H1 (cell line): ENCODE data around the gene CD63. TPM values are rescaled to one million over a fixed set of nuclear protein-coding genes. Genes with fewer than 3 reads are reported as not detected.

Source experiments
- CTCF ChIA-PET: fragments of 300-600 bp; sonication (Branson Sonifier 250); formaldehyde crosslinking; loops from one replicate; lab custom pipeline; 2021; ENCODE audit not compliant: partially characterized antibody; lab: Charles Lee
- POLR2A ChIA-PET: fragments of 300-600 bp; sonication (Branson Sonifier 250); formaldehyde crosslinking; loops from one replicate; lab custom pipeline; 2021; ENCODE audit warnings: inconsistent platforms; ENCODE audit not compliant: partially characterized antibody; lab: Charles Lee
- DNase-seq, 2 experiments: peaks; one replicate each; pipeline versions ENCODE4 v3.0.0 to v3.0.0-alpha.2; 2010 to 2022; ENCODE audit warnings: low spot score in 2 of 2, low read depth in 1 of 2, mixed read lengths in 1 of 2
- FAIRE-seq: peaks from 2 replicates; lab custom pipeline; 2011; peaks lifted over from hg19 to GRCh38; lab: Jason Lieb, UNC
- H2AFZ ChIP-seq: 2 replicates; pipeline ENCODE4 v1.8.1; 2012; ENCODE audit warnings: low read length, inconsistent platforms
- H2AK5ac ChIP-seq: 2 replicates; pipeline ENCODE4 v1.6.1; 2013; ENCODE audit warnings: low read depth, low read length
- H2BK120ac ChIP-seq: replicated peaks from 2 replicates; pipeline ENCODE3; 2013; ENCODE audit warnings: low read depth, low read length, inconsistent platforms
- H2BK12ac ChIP-seq: 2 replicates; pipeline ENCODE4 v1.6.1; 2013; ENCODE audit warnings: low read depth, low read length
- H2BK15ac ChIP-seq: 2 replicates; pipeline ENCODE4 v1.6.1; 2013; ENCODE audit warnings: low read length
- H2BK20ac ChIP-seq: 2 replicates; pipeline ENCODE4 v1.6.1; 2013; ENCODE audit warnings: low read length
- H2BK5ac ChIP-seq: 2 replicates; pipeline ENCODE4 v1.6.1; 2013; ENCODE audit warnings: low read depth, low read length
- H3K14ac ChIP-seq: 2 replicates; pipeline ENCODE4 v1.6.1; 2013; ENCODE audit warnings: inconsistent platforms; ENCODE audit not compliant: insufficient read length
- H3K18ac ChIP-seq: 2 replicates; pipeline ENCODE4 v1.6.1; 2013; ENCODE audit warnings: low read length; ENCODE audit errors: extremely low read depth
- H3K23ac ChIP-seq: 2 replicates; pipeline ENCODE4 v1.6.1; 2013; ENCODE audit warnings: inconsistent platforms; ENCODE audit not compliant: insufficient read length
- H3K23me2 ChIP-seq: 2 replicates; pipeline ENCODE4 v1.6.1; 2013; ENCODE audit warnings: low read depth, low read length
- H3K27ac ChIP-seq: 2 replicates; pipeline ENCODE4 v1.6.1; 2011; ENCODE audit warnings: low read depth, low read length, inconsistent platforms
- H3K27me3 ChIP-seq, 4 experiments: replicated peaks in 1 of 4; 1 replicate in 1 of 4; 2 replicates in 3 of 4; pipeline versions ENCODE4 v1.6.1 to v1.8.1; 2011 to 2013; ENCODE audit warnings: low read length in 3 of 4, mild to moderate bottlenecking in 3 of 4, inconsistent platforms in 2 of 4, mixed read lengths in 2 of 4, moderate library complexity in 1 of 4; ENCODE audit not compliant: control insufficient read depth in 3 of 4, insufficient read depth in 3 of 4; ENCODE audit errors: extremely low read depth in 1 of 4
- H3K36me3 ChIP-seq, 4 experiments: 2 replicates each; pipeline versions ENCODE4 v1.6.1 to v1.8.1; 2011 to 2013; ENCODE audit warnings: mild to moderate bottlenecking in 4 of 4, low read length in 3 of 4, moderate library complexity in 2 of 4, control low read depth in 1 of 4, inconsistent platforms in 1 of 4; ENCODE audit not compliant: insufficient read depth in 4 of 4, control insufficient read depth in 2 of 4
- H3K4ac ChIP-seq: replicated peaks from 2 replicates; pipeline ENCODE3; 2013; ENCODE audit warnings: low read length, low read depth, mixed read lengths, inconsistent platforms; ENCODE audit not compliant: insufficient read length
- H3K4me1 ChIP-seq, 4 experiments: replicated peaks in 1 of 4; 1 replicate in 1 of 4; 2 replicates in 3 of 4; pipeline versions ENCODE4 v1.6.1 to v1.8.1; 2011 to 2013; ENCODE audit warnings: low read length in 3 of 4, inconsistent platforms in 2 of 4, mixed read lengths in 1 of 4; ENCODE audit not compliant: insufficient read depth in 4 of 4, control insufficient read depth in 3 of 4
- H3K4me2 ChIP-seq, 2 experiments: 2 replicates each; pipeline versions ENCODE4 v1.6.1 to v1.8.1; 2011 to 2013; ENCODE audit warnings: low read depth in 2 of 2, low read length in 2 of 2, control low read depth in 1 of 2, inconsistent platforms in 1 of 2, mild to moderate bottlenecking in 1 of 2; ENCODE audit not compliant: insufficient read depth in 1 of 2
- H3K4me3 ChIP-seq, 4 experiments: fragments of 200-600, 300-600 bp in 1 of 4; sonication (generic), shearing (Covaris generic), sonication (Bioruptor Twin) in 1 of 4; 2 replicates each; pipeline versions ENCODE4 v1.5.1 to v1.8.1; 2011 to 2016; ENCODE audit warnings: low read length in 4 of 4, low read depth in 3 of 4, control low read depth in 2 of 4, inconsistent platforms in 2 of 4, mild to moderate bottlenecking in 2 of 4, mixed read lengths in 1 of 4, moderate library complexity in 1 of 4; ENCODE audit not compliant: insufficient read depth in 2 of 4; ENCODE audit errors: extremely low read depth in 1 of 4
- H3K56ac ChIP-seq: replicated peaks from 2 replicates; pipeline ENCODE3; 2013; ENCODE audit warnings: low read depth, mild to moderate bottlenecking, mixed read lengths, low read length, inconsistent platforms; ENCODE audit not compliant: insufficient read length
- H3K79me1 ChIP-seq: 2 replicates; pipeline ENCODE4 v1.6.1; 2013; ENCODE audit warnings: low read depth, low read length, control low read depth
- H3K79me2 ChIP-seq, 2 experiments: 2 replicates each; pipeline versions ENCODE4 v1.6.1 to v1.8.1; 2012 to 2013; ENCODE audit warnings: low read length in 2 of 2, mild to moderate bottlenecking in 2 of 2, inconsistent platforms in 1 of 2; ENCODE audit not compliant: insufficient read depth in 2 of 2, control insufficient read depth in 1 of 2
- H3K9ac ChIP-seq, 4 experiments: replicated peaks in 1 of 4; 1 replicate in 1 of 4; 2 replicates in 3 of 4; pipeline versions ENCODE4 v1.6.1 to v1.8.1; 2011 to 2013; ENCODE audit warnings: low read depth in 3 of 4, low read length in 3 of 4, control low read depth in 2 of 4, mild to moderate bottlenecking in 2 of 4, moderate library complexity in 2 of 4, inconsistent platforms in 1 of 4; ENCODE audit errors: extremely low read depth in 1 of 4
- H3K9me3 ChIP-seq, 2 experiments: 2 replicates each; pipeline versions ENCODE4 v1.6.1 to v1.8.1; 2012 to 2013; ENCODE audit warnings: mild to moderate bottlenecking in 2 of 2, moderate library complexity in 2 of 2, control low read depth in 1 of 2, inconsistent platforms in 1 of 2, low read depth in 1 of 2, low read length in 1 of 2, mixed read lengths in 1 of 2; ENCODE audit not compliant: insufficient read depth in 2 of 2
- H4K20me1 ChIP-seq, 2 experiments: replicated peaks in 1 of 2; 2 replicates each; pipeline versions ENCODE3 to v1.8.1; 2011 to 2013; ENCODE audit warnings: inconsistent platforms in 2 of 2, low read length in 2 of 2, mild to moderate bottlenecking in 1 of 2; ENCODE audit not compliant: insufficient read depth in 2 of 2, control insufficient read depth in 1 of 2
- H4K5ac ChIP-seq: 2 replicates; pipeline ENCODE4 v1.6.1; 2013; ENCODE audit warnings: low read length, low read depth, mixed read lengths, inconsistent platforms; ENCODE audit not compliant: insufficient read length
- H4K8ac ChIP-seq: 2 replicates; pipeline ENCODE4 v1.8.0; 2013; ENCODE audit warnings: mild to moderate bottlenecking, moderate library complexity, low read length, inconsistent platforms; ENCODE audit not compliant: insufficient read depth; ENCODE audit errors: extremely low read depth
- H4K91ac ChIP-seq: replicated peaks from 2 replicates; pipeline ENCODE3; 2013; ENCODE audit warnings: low read length, mixed read lengths, inconsistent platforms; ENCODE audit not compliant: insufficient read length
- POLR2A ChIP-seq, 2 experiments: IDR thresholded peaks; 1 replicate in 1 of 2; 2 replicates in 1 of 2; pipeline ENCODE4 v1.6.1; 2011; ENCODE audit warnings: low read depth in 2 of 2, low read length in 2 of 2, mild to moderate bottlenecking in 2 of 2; ENCODE audit errors: control extremely low read depth in 1 of 2
- POLR2AphosphoS5 ChIP-seq: IDR thresholded peaks from 2 replicates; pipeline ENCODE4 v1.6.1; 2011; ENCODE audit warnings: low read depth, low read length
- RAD21 ChIP-seq, 2 experiments: IDR thresholded peaks in 1 of 2; conservative IDR thresholded peaks in 1 of 2; 2 replicates each; pipeline ENCODE4 v1.6.1; 2011; ENCODE audit warnings: low read depth in 2 of 2, low read length in 2 of 2, improper control_type of control experiment in 1 of 2, inconsistent platforms in 1 of 2, mild to moderate bottlenecking in 1 of 2, moderate library complexity in 1 of 2
- RXRA ChIP-seq: IDR thresholded peaks from 2 replicates; pipeline ENCODE4 v1.6.1; 2011; ENCODE audit warnings: low read depth, mild to moderate bottlenecking, low read length, moderate library complexity; ENCODE audit not compliant: insufficient read depth
- TBP ChIP-seq: IDR thresholded peaks from 2 replicates; pipeline ENCODE4 v1.6.1; 2011; ENCODE audit warnings: low read depth, low read length, improper control_type of control experiment
- WGBS, 2 experiments: shearing (Covaris generic) in 1 of 2; methylation state at CpG; one replicate each; pipeline versions ENCODE4 v1.1.6 to v1.1.7; 2013 to 2015; ENCODE audit warnings: low lambda C conversion rate in 2 of 2, mixed read lengths in 2 of 2, inconsistent platforms in 1 of 2, low coverage in 1 of 2, missing lambda C conversion rate in 1 of 2; ENCODE audit not compliant: insufficient replicate concordance in 2 of 2, insufficient coverage in 1 of 2, insufficient read length in 1 of 2; ENCODE audit errors: extremely low coverage in 1 of 2, missing lambda C conversion rate in 1 of 2; 5-methylcytosine and 5-hydroxymethylcytosine counted together
- polyA plus RNA-seq, 7 experiments: library from polyadenylated mRNA; depleted of rRNA in 3 of 7; stranded (reverse) in 5 of 7; unstranded in 2 of 7; fragments of >200 nt in 5 of 7; fragments of 200-250 nt in 2 of 7; gene quantifications; 1 replicate in 5 of 7; 2 replicates in 1 of 7; 4 replicates in 1 of 7; pipeline versions ENCODE4 v1.2.1 to v1.2.3, GENCODE V29; 2011 to 2013; ENCODE audit warnings: missing spikeins in 2 of 7, mixed read lengths in 2 of 7
- total RNA-seq: library from RNA; stranded (reverse); fragmentation: NEBNext Ultra II Directional; extraction: Animal tissue kit (Norgen Biotek cat#: 25700); gene quantifications from 2 replicates; pipeline ENCODE4 v1.2.1, GENCODE V29; 2021
- TF ChIP-seq, protein P1 (sequence below): IDR thresholded peaks from 2 replicates; pipeline ENCODE4 v1.6.1; 2012; ENCODE audit warnings: inconsistent platforms
- TF ChIP-seq, protein P2 (sequence below): IDR thresholded peaks from 2 replicates; pipeline ENCODE4 v1.6.1; 2012; ENCODE audit warnings: inconsistent platforms

The CD63 gene
- total and polyA plus RNA-seq, 2 of the 8 experiments (the other 6 are each of a cell fraction or from before 2014, with no cell fraction given), result 440 to 526 TPM

GRCh38 chr12:55729819-55730818 is 1.3 kb upstream of the CD63 start:
- Histone ChIP-seq H2AFZ (no peak overlapping the region), H3K4ac (no peak overlapping the region), H3K27ac (no peak overlapping the region), H3K27me3 (no peaks in the 10 kb centered on the region), H4K5ac (peak overlapping the region; percentile 10), H4K20me1 (peaks cover 0 to 2% of the 10 kb centered on the region in 2 experiments), H3K14ac (no peak overlapping the region), H2BK15ac (no peak overlapping the region), H3K9ac (peak overlapping the region in 3 of 4 experiments; percentile 45 to 62 (median 48); a peak in 5 of 7 replicates), H3K36me3 (peaks cover 4 to 21% (median 9%) of the 10 kb centered on the region in 4 experiments; a peak in 5 of 8 replicates), H3K79me1 (peaks cover 5% of the 10 kb centered on the region; the same call in 1 of the 2 replicates), H3K9me3 (no peaks in the 10 kb centered on the region), H3K56ac (no peak overlapping the region), H2BK120ac (no peak overlapping the region), H2BK12ac (0 out of 2 replicates have a peak overlapping the region, but pooled peaks have one; percentile 3), H3K18ac (peak overlapping the region; percentile 85), H2AK5ac (no peak overlapping the region), H3K4me1 (peaks cover 0 to 12% (median 10%) of the 10 kb centered on the region in 4 experiments; a peak in 6 of 7 replicates), H3K23me2 (peaks cover 15% of the 10 kb centered on the region), H2BK20ac (0 out of 2 replicates have a peak overlapping the region, but pooled peaks have one; percentile 55), H3K4me3 (peak overlapping the region; percentile 54 to 93 (median 90)), H3K79me2 (peaks cover 0 to 17% of the 10 kb centered on the region in 2 experiments; a peak in 2 of 4 replicates), H3K4me2 (peak overlapping the region; percentile 82 to 92), H2BK5ac (peak overlapping the region; percentile 8; the same call in 1 of the 2 replicates), H4K91ac (peak overlapping the region; percentile 17), H4K8ac (no peak overlapping the region), H3K23ac (no peak overlapping the region)
- ChIA-PET CTCF (interaction anchor here (0.6 to 2.7 kb wide), 22 partner anchors 8 to 209 kb away, joined by 3 to 34 read pairs (median 4); partner anchors contain the start of genes BLOC1S1, ITGA7, ORMDL2 and RDH5), POLR2A (interaction anchor here (0.5 to 34.1 kb wide), 18 partner anchors 8 to 1382 kb away, joined by 3 to 809 read pairs (median 7); partner anchors contain the start of genes BLOC1S1, DNAJC14, ITGA7 and ORMDL2)
- WGBS, 2 experiments, result 17% methylated on average over 19 of the region's 19 CpGs; no CpG with 5 or more reads in 1 of the 2 experiments
- DNase-seq, result no peak
- no peak for FAIRE-seq
- TF ChIP-seq, protein P1, sequence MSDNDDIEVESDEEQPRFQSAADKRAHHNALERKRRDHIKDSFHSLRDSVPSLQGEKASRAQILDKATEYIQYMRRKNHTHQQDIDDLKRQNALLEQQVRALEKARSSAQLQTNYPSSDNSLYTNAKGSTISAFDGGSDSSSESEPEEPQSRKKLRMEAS, result peak; percentile 44; the same call in 1 of the 2 replicates
- TF ChIP-seq POLR2AphosphoS5 (peak; percentile 15; the same call in 1 of the 2 replicates), RAD21 (IDR thresholded peaks at IDR 0.05 in 1 of 2, conservative IDR thresholded peaks at IDR 0.05 in 1 of 2; ENCODE audit: low read depth in 2 of 2, low read length in 2 of 2) (peak; percentile 27 to 44; a peak in 3 of 4 replicates), POLR2A (IDR thresholded peaks at IDR 0.05; ENCODE audit: control extremely low read depth in 1 of 2, low read depth in 2 of 2, low read length in 2 of 2) (no peak), TBP (peak; percentile 12; the same call in 1 of the 2 replicates), RXRA (no peak)
- TF ChIP-seq, protein P2, sequence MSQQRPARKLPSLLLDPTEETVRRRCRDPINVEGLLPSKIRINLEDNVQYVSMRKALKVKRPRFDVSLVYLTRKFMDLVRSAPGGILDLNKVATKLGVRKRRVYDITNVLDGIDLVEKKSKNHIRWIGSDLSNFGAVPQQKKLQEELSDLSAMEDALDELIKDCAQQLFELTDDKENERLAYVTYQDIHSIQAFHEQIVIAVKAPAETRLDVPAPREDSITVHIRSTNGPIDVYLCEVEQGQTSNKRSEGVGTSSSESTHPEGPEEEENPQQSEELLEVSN, result no peak
